Activated CD8-positive, alpha-beta memory T cell treated with anti-CD3 and anti-CD28 coated beads, Interleukin-2, amount 50 U/mL, for 1 hour (primary cell): ENCODE measurements around the gene TRIB2.

Source experiments
- DNase-seq: peaks from one replicate; pipeline ENCODE4 v3.0.0-alpha.2; 2020; ENCODE audit errors: extremely low read depth

TRIB2 gene

DNA sequence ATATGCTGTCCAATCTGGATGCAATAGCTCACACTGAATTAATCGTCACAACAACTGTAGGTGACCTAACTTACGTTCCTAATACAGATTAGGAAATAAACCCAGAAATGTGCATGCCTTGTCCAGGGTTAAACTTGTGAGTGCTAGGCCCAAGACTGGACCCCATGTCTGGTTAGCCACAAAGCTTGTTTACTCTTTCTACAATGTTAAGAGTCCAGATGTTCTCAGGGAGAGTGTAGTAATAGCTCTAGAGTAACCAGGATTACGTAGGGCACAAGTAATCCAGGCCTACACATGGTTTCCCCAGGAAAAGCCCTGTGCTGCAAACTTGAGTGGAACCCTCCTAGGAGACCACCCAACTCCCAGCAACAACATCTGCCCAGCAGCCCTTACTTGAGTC, 26.2 kb downstream of the TRIB2 start:
- DNase-seq, result no peak

DNA sequence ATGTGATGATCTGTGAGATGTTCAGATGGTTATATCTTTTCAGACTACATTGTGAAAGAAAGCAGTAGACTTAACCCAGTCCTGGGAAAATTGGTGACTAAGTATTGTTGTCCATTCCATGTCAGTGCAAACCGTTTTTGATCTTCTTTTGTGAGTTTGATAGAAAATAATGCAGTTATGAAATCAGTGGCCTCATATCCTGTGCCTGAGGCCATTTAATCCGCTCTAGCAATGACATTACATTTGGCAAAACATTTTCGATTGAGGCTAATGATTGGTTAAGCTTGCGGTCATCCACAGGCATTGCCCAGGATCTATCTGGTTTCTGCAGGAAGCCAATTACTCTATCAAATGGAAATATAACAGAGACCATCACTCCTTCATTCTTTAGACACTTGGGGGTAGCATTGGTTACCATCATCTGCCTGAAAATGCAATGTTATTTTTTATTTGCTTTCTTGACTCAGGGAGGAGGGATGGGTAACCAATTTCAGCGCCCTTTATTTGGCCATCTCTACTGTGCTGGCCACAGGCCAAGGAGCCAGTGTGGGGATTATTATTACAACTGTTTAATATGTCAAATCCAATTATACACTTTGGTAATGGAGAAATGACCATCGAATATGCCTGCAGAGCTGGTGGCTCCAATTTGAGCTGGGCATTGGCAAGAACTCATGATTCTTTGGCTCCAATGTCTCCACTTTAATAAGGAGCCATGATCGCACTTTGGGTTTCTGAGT, 33.6 kb downstream of the TRIB2 start:
- no peak for DNase-seq

DNA sequence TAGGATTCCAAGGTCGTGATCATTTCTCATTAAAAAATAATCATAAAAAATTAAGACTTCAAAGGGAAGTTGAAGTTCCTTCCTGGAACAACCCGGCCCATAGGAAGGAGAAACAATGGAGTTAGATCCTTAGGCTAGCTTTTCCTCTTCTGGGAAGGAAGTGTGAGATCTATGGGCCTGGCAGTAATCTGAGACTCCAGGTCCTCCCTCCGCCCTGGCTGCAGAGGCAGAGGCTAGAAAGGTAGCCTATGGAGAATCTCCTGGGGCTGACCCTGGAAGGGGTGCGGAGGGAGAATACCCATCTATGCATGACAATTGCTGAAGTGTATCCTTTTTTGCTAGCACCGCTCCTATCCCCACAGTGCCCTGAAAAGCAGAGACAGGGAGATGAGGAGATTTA, 37.9 kb downstream of the TRIB2 start:
- DNase-seq, result no peak

DNA sequence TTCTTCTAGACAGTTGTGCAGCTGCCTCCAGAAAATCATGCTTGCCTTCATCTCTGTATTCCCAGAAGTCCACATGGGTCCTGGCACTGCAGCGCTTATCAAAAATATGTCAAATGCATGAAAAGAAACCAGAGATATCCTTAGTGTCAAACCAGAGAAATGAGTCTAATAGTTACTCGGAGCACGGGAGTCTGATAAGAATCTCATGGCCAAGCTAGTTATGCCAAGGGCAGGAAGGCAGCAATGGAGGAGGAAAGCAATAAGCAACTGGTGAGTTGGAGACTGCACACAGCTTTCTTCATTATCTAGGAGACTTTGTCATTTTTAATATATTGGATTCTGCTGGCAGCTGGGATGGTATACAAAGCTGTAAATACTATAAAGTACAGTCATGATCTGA, 38.6 kb downstream of the TRIB2 start:
- DNase-seq, result no peak

DNA sequence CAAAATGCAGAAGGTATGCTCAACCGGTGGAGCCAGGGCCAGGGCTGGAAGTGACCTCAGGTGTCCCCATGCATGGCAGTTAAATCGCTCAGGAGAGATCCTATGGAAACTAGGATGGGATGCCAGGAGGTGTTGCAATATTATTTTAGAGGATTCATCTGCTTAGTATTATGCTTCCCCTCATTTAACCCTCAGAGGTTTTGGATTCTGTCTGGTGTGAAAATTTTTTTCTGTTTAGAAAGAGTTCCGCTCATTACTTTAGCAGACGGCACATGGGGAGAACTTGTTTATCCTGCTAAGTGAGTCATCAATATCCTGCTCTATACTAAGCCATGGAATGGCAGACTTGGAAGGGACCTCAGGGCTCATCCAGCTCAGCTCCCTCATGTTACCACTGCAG, 42.5 kb downstream of the TRIB2 start:
- DNase-seq, result no peak

DNA sequence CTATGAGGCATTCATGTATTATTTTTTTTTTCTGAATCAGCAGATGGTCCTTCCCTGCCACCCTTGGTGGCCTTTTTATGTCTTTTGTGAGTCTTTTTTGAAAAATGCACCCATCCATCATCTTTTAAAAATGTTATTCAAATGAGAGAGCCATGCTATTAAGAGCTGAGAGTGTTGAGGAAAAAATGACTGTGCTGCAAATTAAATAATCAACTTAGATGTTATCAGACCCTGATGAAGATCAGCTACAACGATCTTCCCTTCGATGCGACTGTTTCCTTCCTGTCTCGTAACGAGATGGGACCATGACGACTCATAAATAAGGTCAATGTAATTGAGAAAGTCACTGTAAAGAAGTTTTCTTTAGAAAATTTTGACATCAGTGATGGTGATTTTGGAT, 44.4 kb downstream of the TRIB2 start:
- no peak for DNase-seq

DNA sequence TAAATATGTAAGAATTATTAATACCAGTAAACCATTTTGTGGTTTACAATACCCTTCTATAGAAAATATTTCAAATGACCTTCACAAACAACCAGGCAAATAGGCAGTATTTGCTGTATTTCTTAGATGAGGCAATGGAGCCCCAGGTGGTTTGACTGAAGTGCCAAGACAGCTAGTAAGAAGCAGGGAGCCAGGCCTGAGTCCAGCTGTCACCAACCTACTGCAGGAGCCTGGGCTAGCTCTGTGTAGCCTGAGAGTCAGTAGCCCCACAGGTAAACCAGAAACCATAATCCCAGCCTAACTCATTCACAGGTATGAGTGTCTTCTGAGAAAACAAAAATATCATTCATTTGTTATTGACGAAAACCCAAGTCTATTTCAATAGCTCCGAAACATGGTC, 45.6 kb downstream of the TRIB2 start:
- no peak for DNase-seq

DNA sequence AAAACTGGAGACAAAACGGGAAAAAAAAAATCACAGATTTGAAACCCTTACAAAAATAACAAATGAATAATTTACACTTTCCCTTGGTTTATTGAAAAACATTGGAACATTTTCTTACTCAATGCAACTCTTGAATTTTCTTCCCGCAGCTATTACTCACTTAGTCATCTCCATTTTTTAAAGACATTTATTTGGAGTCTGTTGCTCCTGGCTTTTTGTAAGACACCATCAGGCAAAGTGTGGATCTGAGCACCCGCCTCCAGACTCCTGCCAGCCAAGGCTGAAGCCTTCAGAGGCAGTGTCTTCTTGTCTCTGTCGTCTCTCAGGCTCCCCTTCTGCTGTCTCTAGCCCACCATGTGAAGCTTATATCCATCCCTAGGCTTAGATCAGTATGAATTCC, 46.2 kb downstream of the TRIB2 start:
- no peak for DNase-seq

DNA sequence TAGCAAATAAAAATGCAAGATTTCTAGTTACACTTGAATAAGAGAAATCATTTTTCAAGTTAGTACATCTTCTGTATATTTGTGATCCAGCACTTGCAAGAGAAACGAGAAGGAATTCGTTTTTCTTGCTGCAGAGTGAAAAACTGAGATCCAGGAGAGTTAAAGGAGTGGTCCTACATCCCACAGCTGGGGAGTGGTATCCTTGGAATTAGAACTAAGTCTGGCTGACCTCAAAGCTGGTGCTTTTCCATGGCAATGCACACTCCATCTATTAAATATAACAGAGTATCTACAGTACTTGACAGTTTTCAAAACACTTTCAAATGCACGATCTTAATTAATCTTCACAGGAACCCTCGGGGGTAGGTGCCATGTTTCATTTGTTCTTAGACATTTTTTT, 46.8 kb downstream of the TRIB2 start:
- DNase-seq, result no peak

DNA sequence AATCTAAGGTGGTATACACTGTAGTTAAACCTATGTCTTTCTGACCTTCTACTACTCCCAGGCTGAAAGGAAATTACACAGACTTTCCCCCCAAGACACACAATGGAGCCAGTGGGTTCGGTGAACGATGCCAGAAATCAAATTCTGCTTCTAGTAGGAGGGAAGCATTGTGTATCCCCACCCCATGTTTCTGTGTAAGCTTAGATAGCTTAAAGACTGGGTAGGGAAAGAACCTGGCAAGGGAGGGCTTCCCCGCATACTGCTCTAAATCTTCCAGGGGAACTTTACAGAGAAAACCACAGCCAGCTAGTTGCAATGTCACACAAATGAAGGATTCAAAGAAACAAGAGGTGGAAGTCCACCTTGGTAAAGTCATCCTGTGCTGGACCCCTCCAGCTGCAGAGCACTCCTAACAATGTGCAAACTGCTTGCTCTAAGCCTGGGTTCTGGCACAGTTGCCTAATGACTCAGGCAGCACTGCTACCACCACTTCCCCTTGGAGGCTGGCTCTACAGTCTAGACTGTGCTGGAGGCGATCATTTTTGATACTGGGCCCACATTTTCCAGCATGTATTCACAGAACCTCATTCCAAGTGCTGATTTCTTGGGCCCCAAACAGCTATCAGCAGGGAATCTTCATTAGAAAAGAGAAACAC, 47.5 kb downstream of the TRIB2 start:
- DNase-seq, result no peak

DNA sequence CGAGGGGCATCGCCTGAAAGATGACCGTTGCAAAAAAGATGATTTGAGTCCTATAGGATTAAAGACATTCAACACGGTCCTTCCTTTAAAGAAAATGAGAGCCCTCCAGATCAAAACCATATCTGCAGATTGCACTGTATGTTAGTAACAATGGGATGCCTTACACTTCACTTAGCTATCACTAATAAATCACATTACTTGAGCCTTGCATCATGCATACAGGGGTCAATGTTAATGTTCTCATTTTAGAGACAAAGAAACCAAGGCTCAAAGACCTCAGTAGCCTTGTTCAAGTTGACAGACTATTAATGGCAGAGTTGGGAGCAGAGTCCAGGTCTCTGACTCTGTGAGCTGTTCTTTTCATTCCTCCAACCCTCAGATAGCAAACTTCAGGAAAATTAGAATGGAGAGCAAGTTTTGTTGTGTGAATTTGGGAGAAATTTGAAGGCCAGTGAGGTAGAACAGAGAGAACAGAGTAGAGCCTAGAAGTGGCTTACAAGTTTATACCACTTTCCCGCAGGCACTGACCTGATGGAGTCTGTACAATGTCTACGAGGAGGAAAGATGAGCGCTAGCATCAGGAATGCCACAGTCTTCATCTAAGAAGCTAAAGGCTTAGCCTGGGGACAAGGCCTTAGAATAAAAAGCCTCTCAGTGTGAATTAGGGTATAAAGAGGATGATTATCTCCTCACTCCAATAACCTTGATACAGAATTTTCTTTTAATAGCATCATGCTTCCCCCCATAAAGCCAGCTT, 48.3 kb downstream of the TRIB2 start:
- no peak for DNase-seq

DNA sequence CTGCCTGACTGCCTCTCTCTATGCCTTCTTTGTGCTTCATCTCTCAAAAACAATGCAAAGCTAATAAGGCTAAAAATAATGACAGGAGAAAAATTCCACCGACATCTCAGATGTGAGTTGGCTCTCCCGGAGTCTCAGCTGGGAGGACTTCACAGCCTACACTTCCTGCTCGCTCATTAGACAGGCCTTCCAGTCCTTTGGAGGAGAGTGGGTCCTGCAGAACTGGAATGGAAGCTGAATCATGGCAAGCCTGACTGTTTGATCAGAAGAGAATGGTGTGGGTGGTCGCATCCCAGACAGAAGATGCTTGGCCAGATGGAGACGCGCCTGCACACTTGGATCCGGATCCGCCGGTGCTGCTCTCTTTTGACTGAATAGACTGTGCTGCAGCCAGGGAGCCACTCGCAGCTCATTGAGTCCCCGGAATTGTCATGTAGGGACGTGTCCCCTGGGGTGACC, 49.7 kb downstream of the TRIB2 start:
- no peak for DNase-seq

DNA sequence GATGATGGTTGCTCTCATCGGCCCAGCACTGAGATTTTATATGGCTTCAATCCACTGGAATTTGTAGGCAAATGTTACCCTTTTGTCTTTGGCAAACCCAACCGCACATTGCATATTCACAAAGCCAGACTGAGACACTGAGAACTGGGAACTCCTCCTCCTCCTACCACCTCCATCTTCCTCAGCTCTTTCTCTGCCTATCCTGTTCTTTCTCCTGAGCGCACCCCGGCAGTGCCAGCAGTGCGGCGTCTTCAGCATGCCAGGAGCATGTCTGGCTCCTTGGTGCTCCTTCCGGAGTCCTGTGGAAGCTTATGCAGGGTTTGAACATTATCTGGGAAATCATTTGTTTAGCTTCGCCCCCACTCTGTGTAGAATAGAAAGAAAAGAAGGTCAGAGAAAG, 50.8 kb downstream of the TRIB2 start:
- no peak for DNase-seq

DNA sequence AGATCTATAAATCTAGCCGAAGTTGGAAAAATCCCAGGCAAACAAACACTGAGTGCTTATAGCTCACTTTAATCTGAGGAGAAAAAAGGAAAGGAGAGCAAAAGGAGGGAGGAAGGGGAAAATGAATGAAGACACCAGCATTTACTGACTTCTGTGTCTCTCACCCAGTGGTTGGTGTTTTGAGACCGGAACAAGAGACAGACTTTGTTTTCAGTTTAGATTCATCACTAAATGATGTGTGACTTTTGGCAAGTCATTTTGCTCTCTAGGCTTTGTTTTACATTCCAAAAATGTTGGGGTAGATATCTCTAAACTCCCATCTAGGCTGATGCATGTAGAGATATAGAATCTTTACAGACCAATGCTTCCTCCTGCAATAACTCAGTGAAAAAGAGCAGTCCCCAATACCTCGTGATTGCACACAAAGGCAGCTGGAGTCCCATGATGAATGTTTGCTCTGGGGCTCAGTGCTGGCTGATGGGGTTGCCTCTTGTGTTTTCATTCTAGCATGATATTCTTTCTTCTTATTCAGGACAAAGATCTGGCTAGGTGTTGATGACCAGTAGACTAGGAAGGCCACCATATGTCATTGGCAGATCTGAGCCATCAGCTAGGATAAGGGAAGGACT, 51.4 kb downstream of the TRIB2 start:
- no peak for DNase-seq

DNA sequence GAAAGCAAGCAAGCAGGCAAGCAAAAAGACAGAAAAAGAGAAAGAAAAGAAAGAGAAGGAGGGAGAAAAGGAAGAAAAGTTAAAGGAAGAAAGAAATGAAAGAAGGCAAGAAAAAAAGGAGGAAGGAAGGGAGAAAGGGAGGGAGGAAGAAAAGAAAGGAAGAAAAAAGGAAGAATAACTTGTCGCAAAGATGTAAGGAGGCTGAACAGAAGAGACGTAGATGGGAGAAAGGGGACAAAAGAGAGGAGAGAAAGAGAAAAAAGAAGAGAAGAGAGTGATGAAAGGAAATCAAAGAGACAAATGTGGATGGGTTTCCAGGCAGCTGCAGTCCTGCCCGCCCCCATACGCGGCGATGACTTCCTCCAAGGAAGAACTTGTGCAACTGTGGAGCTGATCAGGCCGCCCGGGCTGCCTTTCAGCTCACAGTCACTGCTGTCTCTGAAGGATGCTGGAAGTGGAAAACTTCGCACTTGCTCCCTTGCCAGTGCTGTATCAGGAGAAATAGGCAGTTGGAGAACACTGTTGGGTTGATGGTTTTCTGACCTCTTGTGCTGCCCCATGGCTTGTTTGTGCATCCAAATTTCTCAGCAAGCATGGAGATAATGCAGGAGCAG, 52.9 kb downstream of the TRIB2 start:
- no peak for DNase-seq

DNA sequence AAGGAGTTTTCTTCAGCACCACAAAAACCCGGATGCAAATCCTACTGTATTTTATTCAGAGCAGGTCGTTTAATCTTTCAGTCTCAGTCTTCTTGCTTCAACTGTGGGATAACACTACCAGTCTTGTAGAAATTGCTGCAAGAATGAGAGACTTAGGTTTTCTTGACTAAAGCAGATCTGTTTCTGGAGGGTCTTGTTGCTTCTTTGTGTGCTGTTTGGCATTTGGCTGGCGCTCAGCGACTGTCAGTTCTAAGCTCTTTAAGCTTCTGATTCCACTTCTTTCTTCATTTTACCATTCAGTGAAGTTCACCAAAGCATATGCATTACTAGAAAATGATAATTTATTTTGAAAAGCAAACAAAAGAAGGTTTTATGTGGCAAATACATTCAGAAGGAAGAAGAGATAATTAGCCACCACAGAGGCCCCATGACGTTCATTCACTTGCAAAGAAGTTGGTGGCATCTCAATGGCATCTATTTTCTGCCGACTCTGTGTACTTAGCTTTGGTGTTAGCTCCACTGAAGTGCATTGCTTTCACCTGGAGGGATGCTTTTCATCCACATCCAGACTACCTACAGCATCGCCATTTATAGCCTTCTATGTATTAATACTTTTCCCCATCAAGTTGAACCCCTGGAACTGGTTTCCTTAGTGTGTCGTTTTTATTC, 53.7 kb downstream of the TRIB2 start:
- no peak for DNase-seq

DNA sequence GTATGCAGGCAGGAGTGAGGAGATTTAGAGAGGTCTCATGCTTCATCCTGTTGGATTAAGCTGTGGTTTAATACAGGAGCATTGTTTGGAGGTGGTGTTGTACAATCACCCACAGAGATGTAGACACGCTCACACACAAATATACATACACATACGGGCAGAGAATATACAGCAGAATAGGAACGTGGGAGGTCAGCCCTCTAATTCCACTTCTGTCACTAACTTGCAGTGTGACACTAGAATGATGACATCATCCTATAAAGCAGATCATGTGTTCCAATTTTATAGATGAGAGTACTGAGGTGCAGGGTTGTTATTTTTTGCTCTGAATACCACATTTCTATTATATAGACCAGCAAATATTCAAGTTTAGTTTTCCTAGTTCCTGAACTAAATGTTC, 54.4 kb downstream of the TRIB2 start:
- no peak for DNase-seq

DNA sequence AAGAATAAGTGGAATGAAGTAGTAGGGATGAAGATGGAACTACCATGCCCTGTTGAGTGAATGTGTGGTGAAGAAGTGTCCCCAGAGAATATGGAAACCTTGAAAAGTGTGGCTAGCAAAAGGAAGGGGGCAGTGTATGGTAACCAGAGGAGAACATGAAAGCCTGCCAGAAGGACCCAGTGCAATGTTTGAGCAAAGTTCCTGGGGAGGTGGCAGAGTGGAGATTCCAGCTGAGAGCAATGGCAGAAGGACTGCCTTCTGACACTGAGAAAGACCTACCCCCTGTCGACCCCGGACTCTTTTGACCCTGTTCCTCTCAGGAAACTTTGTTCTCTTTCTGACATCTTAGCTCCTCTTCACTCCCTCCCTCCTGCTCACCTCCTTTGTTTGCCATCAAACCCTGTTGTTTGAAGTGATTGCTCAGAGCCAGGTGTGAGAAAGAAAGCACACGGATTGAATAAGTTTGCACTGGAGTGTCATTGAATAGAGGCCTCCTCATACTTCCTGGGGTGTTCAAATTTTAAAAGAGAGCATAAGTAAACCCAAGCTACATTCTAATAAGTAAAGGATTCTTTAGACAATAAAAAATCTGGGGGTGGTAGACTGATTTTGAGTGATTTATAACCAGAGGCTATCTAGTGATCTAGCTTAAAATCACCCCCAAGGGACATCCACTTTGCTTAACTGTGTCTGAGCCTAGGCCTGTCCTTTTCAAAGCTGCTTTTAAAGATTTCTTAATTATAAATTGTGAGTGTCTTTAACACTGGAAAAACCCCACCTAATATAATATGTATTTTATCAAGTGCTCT, 57.1 kb downstream of the TRIB2 start:
- DNase-seq, result no peak

DNA sequence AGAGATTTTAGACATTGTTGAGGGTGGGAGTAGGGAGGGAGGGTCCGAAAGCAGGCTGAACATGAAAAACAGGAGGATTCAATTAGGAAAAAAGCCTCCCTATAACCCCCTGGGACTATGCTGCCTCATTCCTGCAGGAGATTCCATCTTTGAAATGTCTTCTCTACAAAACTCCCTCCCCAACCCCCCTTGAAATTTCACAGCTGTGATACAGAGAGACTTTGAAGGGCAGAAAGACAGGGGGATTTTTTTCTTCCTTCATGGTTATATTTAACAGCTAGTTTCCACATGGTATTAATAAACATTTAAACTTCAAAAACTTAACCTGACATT, 57.6 kb downstream of the TRIB2 start:
- no peak for DNase-seq

DNA sequence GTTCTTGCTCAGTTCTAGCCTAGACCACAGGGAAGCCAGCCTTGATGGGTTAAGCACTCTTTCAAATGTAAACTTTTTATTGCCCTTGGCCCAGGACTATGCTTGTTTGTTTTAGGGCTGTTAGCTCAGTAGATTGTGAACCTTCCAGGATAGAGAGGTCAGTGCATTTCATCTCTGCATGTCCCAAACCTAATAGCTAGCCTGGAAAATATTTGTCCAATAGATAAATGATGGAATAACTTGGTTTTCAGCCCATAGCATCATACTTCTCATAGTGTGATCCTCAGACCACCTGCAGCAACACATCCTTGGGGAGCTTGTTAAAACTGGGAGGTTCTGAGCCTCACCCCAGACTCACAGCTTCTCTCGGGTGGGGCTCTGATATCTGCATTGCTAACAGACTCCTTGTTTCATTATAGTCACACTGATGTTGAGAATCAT, 59.8 kb downstream of the TRIB2 start:
- DNase-seq, result no peak

DNA sequence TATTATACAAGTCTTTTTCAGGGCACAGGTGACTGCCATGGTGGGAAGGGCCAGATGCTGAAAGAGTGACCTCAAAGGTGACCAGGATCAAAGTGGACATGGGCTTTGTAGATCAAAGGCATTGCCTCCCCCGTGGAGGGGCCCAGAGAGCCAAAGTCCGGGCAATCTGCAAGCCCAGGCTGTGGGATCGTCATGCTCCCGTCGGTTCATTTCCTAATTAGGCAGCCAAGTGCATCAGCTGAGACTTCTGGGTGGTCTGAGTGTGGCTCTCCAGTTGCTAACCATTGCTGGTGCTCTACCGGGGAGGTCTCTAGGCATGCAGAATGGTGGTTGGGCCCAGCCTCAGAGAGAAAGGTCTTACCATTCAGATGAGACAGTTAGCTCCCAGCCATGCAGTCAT, 61.6 kb downstream of the TRIB2 start:
- no peak for DNase-seq
